CD14-positive monocyte (primary cell): ENCODE measurements around the gene ESRRB. TPM values are rescaled to one million over a fixed set of nuclear protein-coding genes. Genes with fewer than 3 reads are reported as not detected.

Source experiments
- DNase-seq, 3 donors: peaks; one replicate each; pipeline ENCODE4 v3.0.0-alpha.2; 2011 to 2022
- H2AFZ ChIP-seq: 2 replicates; pipeline ENCODE4 v1.6.0; 2012; ENCODE audit warnings: mild to moderate bottlenecking, low read depth, low read length, inconsistent platforms; ENCODE audit not compliant: insufficient read depth, poor library complexity, severe bottlenecking
- H3K27ac ChIP-seq, 2 donors: 1 replicate in 1 of 2; 2 replicates in 1 of 2; pipeline ENCODE4 v1.5.1; 2012 to 2013; ENCODE audit warnings: low read length in 2 of 2, control low read depth in 1 of 2, inconsistent platforms in 1 of 2, low read depth in 1 of 2, mild to moderate bottlenecking in 1 of 2
- H3K27me3 ChIP-seq, 2 donors: one replicate each; pipeline versions ENCODE4 v1.6.0 to v1.6.1; 2011 to 2013; ENCODE audit warnings: low read length in 2 of 2; ENCODE audit not compliant: control insufficient read depth in 2 of 2, insufficient read depth in 2 of 2
- H3K36me3 ChIP-seq, 2 donors: replicated peaks in 1 of 2; 1 replicate in 1 of 2; 2 replicates in 1 of 2; pipeline versions ENCODE4 v1.5.1 to v1.6.1; 2012 to 2013; ENCODE audit warnings: low read length in 2 of 2, control low read depth in 1 of 2, inconsistent platforms in 1 of 2, mild to moderate bottlenecking in 1 of 2; ENCODE audit not compliant: insufficient read depth in 2 of 2, control insufficient read depth in 1 of 2
- H3K4me1 ChIP-seq, 2 donors: 1 replicate in 1 of 2; 2 replicates in 1 of 2; pipeline versions ENCODE4 v1.5.1 to v1.6.1; 2012 to 2013; ENCODE audit warnings: low read length in 2 of 2, control low read depth in 1 of 2, inconsistent platforms in 1 of 2, mild to moderate bottlenecking in 1 of 2, moderate library complexity in 1 of 2; ENCODE audit not compliant: insufficient read depth in 2 of 2, control insufficient read depth in 1 of 2
- H3K4me2 ChIP-seq: replicated peaks from 2 replicates; pipeline ENCODE3; 2012; ENCODE audit warnings: low read length, moderate library complexity, mild to moderate bottlenecking; ENCODE audit not compliant: poor library complexity, severe bottlenecking; ENCODE audit errors: extremely low read depth
- H3K4me3 ChIP-seq, 3 experiments: fragments of 200-600 bp in 1 of 3; sonication (generic) in 1 of 3; replicated peaks in 1 of 3; 1 replicate in 2 of 3; 2 replicates in 1 of 3; pipeline ENCODE4 v1.5.1; 2011 to 2013; ENCODE audit warnings: low read length in 3 of 3, mild to moderate bottlenecking in 3 of 3, control low read depth in 2 of 3, low read depth in 2 of 3, inconsistent platforms in 1 of 3, moderate library complexity in 1 of 3
- H3K79me2 ChIP-seq: 2 replicates; pipeline ENCODE4 v1.6.0; 2012; ENCODE audit warnings: mild to moderate bottlenecking, control low read depth, inconsistent platforms, low read length, moderate library complexity; ENCODE audit not compliant: insufficient read depth
- H3K9ac ChIP-seq: 2 replicates; pipeline ENCODE4 v1.6.0; 2017; ENCODE audit warnings: low read length, mild to moderate bottlenecking; ENCODE audit not compliant: insufficient read depth, poor library complexity, severe bottlenecking
- H3K9me3 ChIP-seq, 2 donors: replicated peaks in 1 of 2; 1 replicate in 1 of 2; 2 replicates in 1 of 2; pipeline versions ENCODE4 v1.5.1 to v1.6.1; 2012 to 2013; ENCODE audit warnings: low read length in 2 of 2, control low read depth in 1 of 2; ENCODE audit not compliant: control insufficient read depth in 1 of 2, insufficient read depth in 1 of 2
- H4K20me1 ChIP-seq: 2 replicates; pipeline ENCODE4 v1.6.0; 2012; ENCODE audit warnings: mild to moderate bottlenecking, low read length, control low read depth, moderate library complexity; ENCODE audit not compliant: insufficient read depth
- H3K27ac Mint-ChIP-seq, 7 donors: one replicate each; pipeline ENCODE4 v1.8.0; 2020; ENCODE audit warnings: mild to moderate bottlenecking in 7 of 7, mixed read lengths in 7 of 7, moderate library complexity in 6 of 7, inconsistent platforms in 2 of 7
- H3K27me3 Mint-ChIP-seq, 3 donors: one replicate each; pipeline ENCODE4 v1.8.0; 2021 to 2022; ENCODE audit warnings: low read depth in 3 of 3, mild to moderate bottlenecking in 3 of 3, mixed read lengths in 3 of 3, moderate library complexity in 3 of 3, inconsistent platforms in 1 of 3
- H3K36me3 Mint-ChIP-seq, 2 donors: one replicate each; pipeline ENCODE4 v1.8.0; 2020; ENCODE audit warnings: mixed read lengths in 2 of 2, inconsistent platforms in 1 of 2, mild to moderate bottlenecking in 1 of 2
- H3K4me1 Mint-ChIP-seq: one replicate; pipeline ENCODE4 v1.8.0; 2020; ENCODE audit warnings: mild to moderate bottlenecking, mixed read lengths
- H3K4me3 Mint-ChIP-seq, 2 donors: one replicate each; pipeline ENCODE4 v1.8.0; 2020; ENCODE audit warnings: mild to moderate bottlenecking in 2 of 2, mixed read lengths in 2 of 2, moderate library complexity in 1 of 2
- H3K9me3 Mint-ChIP-seq, 7 donors: one replicate each; pipeline ENCODE4 v1.8.0; 2020 to 2022; ENCODE audit warnings: mixed read lengths in 7 of 7, mild to moderate bottlenecking in 6 of 7, moderate library complexity in 6 of 7, inconsistent platforms in 2 of 7
- CTCF ChIP-seq: fragments of 200-600 bp; IDR thresholded peaks from one replicate; pipeline ENCODE4 v1.8.0; 2022; ENCODE audit warnings: antibody characterized with exemption, mild to moderate bottlenecking
- WGBS: methylation state at CpG from one replicate; pipeline ENCODE4 v1.1.5; 2013; ENCODE audit warnings: missing lambda C conversion rate; ENCODE audit not compliant: insufficient coverage; 5-methylcytosine and 5-hydroxymethylcytosine counted together
- intact Hi-C, 2 donors: fragments of 100-400 bp; cut with micrococcal nuclease; formaldehyde crosslinking; loops; one replicate each; pipeline versions ENCODE4 v1.15.0 to v1.15.1; 2023
- polyA plus RNA-seq, 3 donors: library from polyadenylated mRNA; depleted of rRNA in 1 of 3; unstranded in 2 of 3; stranded (reverse) in 1 of 3; fragments of 300-500 nt in 2 of 3; fragments of >200 nt in 1 of 3; fragmentation: Illumina TruSeq in 2 of 3; gene quantifications; 1 replicate in 2 of 3; 2 replicates in 1 of 3; pipeline ENCODE4 v1.2.3, GENCODE V29; 2012 to 2021

The ESRRB gene
- polyA plus RNA-seq, 3 donors = 0.03 TPM; not detected in 2

DNA sequence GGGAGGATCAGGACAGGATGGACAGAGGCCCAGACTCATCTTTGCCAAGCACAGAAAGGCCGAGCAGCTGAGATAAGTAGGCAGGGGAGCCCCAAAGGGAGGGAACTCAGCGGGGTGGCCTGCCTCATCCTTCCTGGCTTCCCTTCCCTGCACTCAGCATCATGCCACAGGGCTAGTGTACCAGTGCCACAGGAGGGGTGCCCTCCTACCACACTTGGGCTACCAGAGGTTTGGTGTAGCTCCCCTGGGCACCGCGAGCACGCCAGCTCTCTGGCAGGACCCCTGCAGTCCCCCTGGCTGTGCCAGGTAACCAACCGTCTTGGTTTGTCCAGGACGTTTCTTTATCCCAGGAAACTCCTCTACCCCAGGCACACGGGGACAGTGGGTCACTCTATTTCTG, 123.5 kb downstream of the ESRRB start:
- no peak for DNase-seq
- Histone ChIP-seq H3K79me2 (no peaks in the 10 kb centered on the region), H3K9me3 (no peaks in the 10 kb centered on the region), H2AFZ (no peak overlapping the region), H3K4me3 (no peak overlapping the region), H3K4me2 (no peak overlapping the region), H3K36me3 (no peaks in the 10 kb centered on the region), H4K20me1 (no peaks in the 10 kb centered on the region), H3K4me1 (no peaks in the 10 kb centered on the region), H3K27me3 (no peaks in the 10 kb centered on the region), H3K9ac (no peak overlapping the region), H3K27ac (no peak overlapping the region)
- H3K36me3 Mint-ChIP-seq = no peaks in the 10 kb centered on the region
- TF ChIP-seq CTCF = no peak
- intact Hi-C loops = no loop called here
- H3K4me3 Mint-ChIP-seq = no peak overlapping the region
- no peak overlapping the region for H3K27ac Mint-ChIP-seq
- H3K9me3 Mint-ChIP-seq = no peaks in the 10 kb centered on the region
- no peaks in the 10 kb centered on the region for H3K4me1 Mint-ChIP-seq
- WGBS = 93% methylated on average over 5 of the region's 8 CpGs
- H3K27me3 Mint-ChIP-seq = peaks cover 0 to 12% (median 4%) of the 10 kb centered on the region in 3 donors

DNA sequence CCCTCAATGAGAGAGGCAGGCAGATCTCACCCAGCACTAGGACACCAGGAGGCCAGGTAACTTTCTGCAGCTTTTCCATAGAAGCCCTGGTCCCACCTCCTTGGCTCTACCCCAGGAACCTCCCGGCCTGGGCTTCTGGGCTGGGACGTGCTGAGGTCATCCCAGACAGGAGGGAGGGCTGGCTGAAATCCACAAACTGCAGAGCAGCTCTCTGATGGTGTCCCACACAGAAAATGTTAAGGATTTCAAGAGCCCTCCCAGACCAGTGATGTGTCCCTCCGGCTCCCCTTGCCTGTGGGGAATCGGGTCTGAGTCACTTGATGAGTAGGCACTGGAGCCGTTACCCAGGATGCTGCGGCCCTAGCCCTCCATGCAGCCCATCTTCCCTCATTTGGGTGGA, 124.1 kb downstream of the ESRRB start:
- Histone ChIP-seq H2AFZ (no peak overlapping the region), H3K79me2 (no peaks in the 10 kb centered on the region), H3K4me2 (no peak overlapping the region), H3K9ac (no peak overlapping the region), H3K27ac (no peak overlapping the region), H3K9me3 (no peaks in the 10 kb centered on the region), H3K4me3 (no peak overlapping the region), H3K36me3 (no peaks in the 10 kb centered on the region), H3K27me3 (no peaks in the 10 kb centered on the region), H3K4me1 (no peaks in the 10 kb centered on the region), H4K20me1 (no peaks in the 10 kb centered on the region)
- no peak for TF ChIP-seq CTCF
- WGBS = 98% methylated on average over 5 of the region's 6 CpGs
- intact Hi-C loops = no loop called here
- H3K9me3 Mint-ChIP-seq = no peaks in the 10 kb centered on the region
- no peaks in the 10 kb centered on the region for H3K36me3 Mint-ChIP-seq
- no peak overlapping the region for H3K27ac Mint-ChIP-seq
- no peaks in the 10 kb centered on the region for H3K4me1 Mint-ChIP-seq
- DNase-seq = no peak
- no peak overlapping the region for H3K4me3 Mint-ChIP-seq
- H3K27me3 Mint-ChIP-seq = peaks cover 0 to 12% (median 4%) of the 10 kb centered on the region in 3 donors
